ENCODE data around the gene LBP. TPM values are rescaled to one million over a fixed set of nuclear protein-coding genes. Genes with fewer than 3 reads are reported as not detected.

LBP gene
- total and polyA plus RNA-seq, 2 of the 13 experiments (the other 11 are each of a cell fraction or from before 2014, with no cell fraction given) = 0.07 to 0.20 TPM

GRCh38 chr20:38343311-38344106 lies 2.8 kb upstream of the LBP start (continued):
- TF ChIP-seq NFAT5 (CRISPR knock-in tag; IDR thresholded peaks at IDR 0.05) = peak; percentile 54; the same call in 1 of the 2 replicates
- no peak for TF ChIP-seq SNRNP70 (IDR thresholded peaks at IDR 0.05; ENCODE audit: low read depth, low read length)
- TF ChIP-seq HDAC1 (CRISPR knock-in tag; IDR thresholded peaks at IDR 0.05) = peak; percentile 70; the same call in 1 of the 2 replicates
- TF ChIP-seq ZMYM4 (CRISPR knock-in tag; IDR thresholded peaks at IDR 0.05) = peak; percentile 93
- TF ChIP-seq ZNF580 (CRISPR knock-in tag; IDR thresholded peaks at IDR 0.05; ENCODE audit: borderline replicate concordance, low read depth) = peak; percentile 90; the same call in 1 of the 2 replicates
- TF ChIP-seq ZGPAT (CRISPR knock-in tag; IDR thresholded peaks at IDR 0.05) = peak; percentile 45
- peak; percentile 0; the same call in 1 of the 2 replicates for TF ChIP-seq THYN1 (CRISPR knock-in tag; IDR thresholded peaks at IDR 0.05; ENCODE audit: borderline replicate concordance, low read depth)
- peak; percentile 98 for TF ChIP-seq ZNF274 (CRISPR knock-in tag; IDR thresholded peaks at IDR 0.05)
- 0 out of 2 replicates have a peak, but pooled peaks have one; percentile 12 for TF ChIP-seq ZHX1 (CRISPR knock-in tag; IDR thresholded peaks at IDR 0.05; ENCODE audit: low read depth)
- no peak for TF ChIP-seq ZNF660 (CRISPR knock-in tag; IDR thresholded peaks at IDR 0.05; ENCODE audit: borderline replicate concordance, low read depth)
- TF ChIP-seq NKX3-1 (CRISPR knock-in tag; IDR thresholded peaks at IDR 0.05) = no peak; the same call in 1 of the 2 replicates
- 0 out of 2 replicates have a peak, but pooled peaks have one; percentile 48 for TF ChIP-seq ZFP1 (CRISPR knock-in tag; IDR thresholded peaks at IDR 0.05)
- TF ChIP-seq KDM2A (CRISPR knock-in tag; IDR thresholded peaks at IDR 0.05; ENCODE audit: borderline replicate concordance, low read depth) = peak; percentile 58; the same call in 1 of the 2 replicates
- TF ChIP-seq, protein P1, sequence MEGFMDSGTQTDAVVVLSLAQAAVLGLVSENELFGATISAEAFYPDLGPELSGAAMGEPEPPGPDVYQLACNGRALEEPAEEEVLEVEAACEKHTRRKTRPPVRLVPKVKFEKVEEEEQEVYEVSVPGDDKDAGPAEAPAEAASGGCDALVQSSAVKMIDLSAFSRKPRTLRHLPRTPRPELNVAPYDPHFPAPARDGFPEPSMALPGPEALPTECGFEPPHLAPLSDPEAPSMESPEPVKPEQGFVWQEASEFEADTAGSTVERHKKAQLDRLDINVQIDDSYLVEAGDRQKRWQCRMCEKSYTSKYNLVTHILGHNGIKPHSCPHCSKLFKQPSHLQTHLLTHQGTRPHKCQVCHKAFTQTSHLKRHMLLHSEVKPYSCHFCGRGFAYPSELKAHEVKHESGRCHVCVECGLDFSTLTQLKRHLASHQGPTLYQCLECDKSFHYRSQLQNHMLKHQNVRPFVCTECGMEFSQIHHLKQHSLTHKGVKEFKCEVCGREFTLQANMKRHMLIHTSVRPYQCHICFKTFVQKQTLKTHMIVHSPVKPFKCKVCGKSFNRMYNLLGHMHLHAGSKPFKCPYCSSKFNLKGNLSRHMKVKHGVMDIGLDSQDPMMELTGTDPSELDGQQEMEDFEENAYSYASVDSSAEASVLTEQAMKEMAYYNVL (CRISPR knock-in tag; IDR thresholded peaks at IDR 0.05; ENCODE audit: borderline replicate concordance) = peak; percentile 59; the same call in 1 of the 2 replicates
- no peak for TF ChIP-seq ZNF570 (CRISPR knock-in tag; IDR thresholded peaks at IDR 0.05; ENCODE audit: borderline replicate concordance)
